GM12892 (cell line): ENCODE measurements around the gene FAM83B.

Source experiments
- POLR2A ChIP-seq: IDR thresholded peaks from 2 replicates; pipeline ENCODE4 v1.6.1; 2011; ENCODE audit warnings: low read depth, low read length, control low read depth
- POLR2AphosphoS5 ChIP-seq: IDR thresholded peaks from 2 replicates; pipeline ENCODE4 v1.6.1; 2011; ENCODE audit warnings: low read depth, low read length, control low read depth
- TAF1 ChIP-seq: IDR thresholded peaks from 2 replicates; pipeline ENCODE4 v1.6.1; 2011; ENCODE audit warnings: low read depth, mild to moderate bottlenecking, control low read depth, low read length, borderline replicate concordance

GRCh38 chr6:54886932-54887584, 40.5 kb downstream of the FAM83B start:
- TF ChIP-seq POLR2A (no peak), POLR2AphosphoS5 (no peak), TAF1 (no peak)
